T-helper 2 cell treated with Interferon-gamma antibody and Interleukin-4, amounts not matched to agents 100 ng/mL and 5 ng/mL, for 36 hours (primary cell): ENCODE data around the gene CELF4. TPM values are rescaled to one million over a fixed set of nuclear protein-coding genes. Genes with fewer than 3 reads are reported as not detected.

Experiments
- intact Hi-C: fragments of 100-400 bp; cut with micrococcal nuclease; formaldehyde crosslinking; loops from one replicate; pipeline ENCODE4 v1.15.1; 2023
- total RNA-seq: library from RNA; stranded (reverse); gene quantifications from 2 replicates; pipeline ENCODE4 v1.2.3, GENCODE V29; 2022

Gene CELF4
- total RNA-seq, 1 donor from 2014 or later = not detected

DNA sequence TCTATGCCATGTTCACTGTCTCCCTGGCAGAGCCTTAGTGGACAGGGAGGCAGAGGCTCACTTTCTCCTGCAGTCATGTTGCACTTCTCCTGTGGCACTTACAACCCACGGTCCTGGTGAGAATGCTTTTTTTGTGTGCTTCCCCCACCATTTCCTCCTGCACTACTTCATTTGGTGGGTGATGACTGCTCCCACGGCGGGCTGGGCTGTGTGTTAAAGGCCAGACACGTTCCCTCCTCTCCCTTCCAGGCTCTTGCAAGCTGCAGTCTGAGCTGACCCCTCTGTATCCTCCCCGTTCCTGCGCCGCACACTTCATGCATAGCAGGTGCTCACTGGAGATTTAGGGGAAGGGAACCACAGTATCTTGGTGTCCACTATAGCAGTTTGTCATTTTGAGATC is 170.5 kb downstream of the CELF4 start:
- intact Hi-C loops = no loop called here

GRCh38 chr18:37394610-37394965 is 171.0 kb downstream of the CELF4 start:
- intact Hi-C loops = no loop called here

- intact Hi-C loops = no loop called here
Observed at GRCh38 chr18:37393945-37394609, 171.5 kb downstream of the CELF4 start.

- intact Hi-C loops = no loop called here
Observed at GRCh38 chr18:37393221-37393827, 172.3 kb downstream of the CELF4 start.

GRCh38 chr18:37392648-37393047 is 172.9 kb downstream of the CELF4 start:
- intact Hi-C loops = no loop called here

DNA sequence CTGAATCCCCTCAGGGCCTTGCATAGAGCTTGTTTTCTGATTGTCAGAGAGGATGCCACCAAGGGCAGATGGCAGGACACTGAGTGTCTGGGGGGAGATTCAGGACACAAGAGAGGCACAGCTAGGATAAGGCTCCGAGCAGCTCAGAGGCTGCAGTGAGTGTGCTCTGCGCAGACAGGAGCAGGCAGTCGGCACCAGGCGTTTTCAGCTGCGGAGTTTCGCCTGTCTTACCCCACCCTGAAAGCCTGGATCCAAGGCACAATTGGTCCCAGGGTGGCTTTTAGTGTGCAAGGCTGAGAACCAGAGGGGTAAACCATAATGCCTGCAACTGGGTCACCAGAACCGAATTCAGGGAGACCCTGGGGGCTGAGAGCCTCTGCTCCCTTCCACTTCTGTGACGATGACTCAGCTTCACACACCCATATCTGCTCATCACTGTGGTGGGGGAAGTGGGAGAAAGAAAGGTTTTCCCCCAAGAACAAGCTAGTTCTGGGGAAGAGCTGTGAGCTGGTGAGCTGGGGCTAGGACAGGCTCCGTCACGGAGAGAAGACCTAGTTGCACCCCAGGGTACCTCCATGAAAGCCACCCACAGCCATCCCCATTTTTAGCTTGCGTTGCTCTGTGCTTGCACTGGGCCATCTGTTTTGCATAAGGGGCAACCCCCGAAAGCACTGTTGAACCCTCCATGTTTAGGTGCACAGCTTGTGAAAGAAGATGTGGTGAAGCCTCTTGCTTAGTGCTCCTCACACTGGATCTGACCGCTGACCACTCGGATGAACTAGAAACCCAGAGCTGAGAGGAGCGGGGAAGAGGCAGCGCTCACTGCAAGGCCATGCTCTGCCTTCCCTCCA is 173.7 kb downstream of the CELF4 start:
- intact Hi-C loops = no loop called here

DNA sequence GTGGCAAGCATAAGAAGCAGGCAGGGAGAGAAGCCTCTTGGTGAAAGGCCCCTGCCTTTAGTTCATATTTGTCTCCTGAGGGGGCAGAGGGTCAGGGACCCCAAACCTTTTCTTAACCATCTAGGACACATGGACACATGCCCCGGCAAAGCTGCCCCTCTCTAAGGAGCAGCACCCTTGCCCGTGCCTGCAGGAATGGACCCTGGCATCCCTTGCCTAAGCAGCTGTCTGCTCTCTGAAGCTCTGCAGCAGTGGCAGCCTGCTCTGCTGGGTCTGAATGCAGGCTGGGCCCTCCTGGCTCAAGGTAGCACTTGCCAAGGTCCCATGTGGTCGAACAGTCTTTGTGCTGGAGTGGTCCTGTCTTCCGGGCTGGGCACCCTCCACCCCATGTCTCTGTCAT is 174.4 kb downstream of the CELF4 start:
- intact Hi-C loops = no loop called here

DNA sequence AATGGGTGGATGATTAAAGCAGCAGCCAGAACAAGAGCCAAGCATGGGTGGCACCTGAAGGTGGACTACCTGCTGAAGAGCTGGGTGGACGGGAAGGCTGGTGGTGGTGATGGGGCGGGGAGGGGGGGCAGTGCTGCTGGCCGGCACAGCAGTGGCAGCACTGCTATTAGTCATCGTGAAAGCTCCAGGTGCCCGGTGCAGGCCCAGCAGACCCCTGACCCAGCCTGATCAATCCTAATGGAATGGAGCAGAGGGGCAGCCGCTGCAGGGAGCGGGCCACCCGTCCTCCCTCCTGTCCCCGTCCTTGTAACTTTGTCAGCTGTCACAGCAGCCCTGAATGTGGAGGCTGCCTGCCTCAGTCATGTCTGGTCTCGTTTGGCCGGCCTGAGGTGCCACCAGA is 174.9 kb downstream of the CELF4 start:
- intact Hi-C loops = no loop called here

DNA sequence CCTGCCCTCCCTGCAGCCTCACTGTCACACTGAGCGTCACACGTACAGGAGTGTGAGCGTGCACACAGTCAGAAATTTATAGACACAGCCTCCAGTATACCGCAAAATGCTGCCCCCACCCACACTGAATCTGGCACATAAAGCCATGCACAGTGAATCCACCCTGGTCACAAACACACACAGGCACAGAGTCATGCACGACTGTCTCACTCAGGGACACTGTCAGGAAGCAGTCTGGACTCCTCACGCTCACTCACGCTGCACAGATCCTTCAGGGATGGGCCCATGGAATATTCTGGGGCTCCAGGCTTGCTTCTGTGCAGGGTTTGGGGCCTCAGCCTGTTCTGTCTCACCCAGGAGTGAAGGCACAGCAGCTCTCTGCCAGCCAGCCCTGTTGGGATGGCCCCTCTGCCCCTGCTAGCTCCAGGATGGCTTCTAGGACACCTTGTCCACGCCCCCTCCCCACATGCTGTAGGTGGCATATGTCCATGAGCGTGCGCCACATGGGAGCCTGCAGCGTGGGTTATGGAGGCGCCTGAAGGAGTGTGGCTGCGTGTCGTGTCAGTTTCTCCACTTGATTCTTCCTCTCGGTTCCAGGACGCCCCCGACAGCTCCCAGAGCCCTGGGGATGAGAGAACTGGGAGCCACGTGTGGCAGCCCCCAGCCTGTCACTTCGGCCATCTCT is 175.8 kb downstream of the CELF4 start:
- intact Hi-C loops = loop anchor here (5.0 kb wide), 1 partner anchor 147 kb away; no protein-coding TSS in a partner anchor

- intact Hi-C loops = loop anchor here (5.0 kb wide), 1 partner anchor 148 kb away; no protein-coding TSS in a partner anchor
Observed at GRCh38 chr18:37389041-37389440, 176.6 kb downstream of the CELF4 start.

- intact Hi-C loops = loop anchor here (5.0 kb wide), 1 partner anchor 149 kb away; no protein-coding TSS in a partner anchor
Observed at GRCh38 chr18:37388413-37388812, 177.2 kb downstream of the CELF4 start.

DNA sequence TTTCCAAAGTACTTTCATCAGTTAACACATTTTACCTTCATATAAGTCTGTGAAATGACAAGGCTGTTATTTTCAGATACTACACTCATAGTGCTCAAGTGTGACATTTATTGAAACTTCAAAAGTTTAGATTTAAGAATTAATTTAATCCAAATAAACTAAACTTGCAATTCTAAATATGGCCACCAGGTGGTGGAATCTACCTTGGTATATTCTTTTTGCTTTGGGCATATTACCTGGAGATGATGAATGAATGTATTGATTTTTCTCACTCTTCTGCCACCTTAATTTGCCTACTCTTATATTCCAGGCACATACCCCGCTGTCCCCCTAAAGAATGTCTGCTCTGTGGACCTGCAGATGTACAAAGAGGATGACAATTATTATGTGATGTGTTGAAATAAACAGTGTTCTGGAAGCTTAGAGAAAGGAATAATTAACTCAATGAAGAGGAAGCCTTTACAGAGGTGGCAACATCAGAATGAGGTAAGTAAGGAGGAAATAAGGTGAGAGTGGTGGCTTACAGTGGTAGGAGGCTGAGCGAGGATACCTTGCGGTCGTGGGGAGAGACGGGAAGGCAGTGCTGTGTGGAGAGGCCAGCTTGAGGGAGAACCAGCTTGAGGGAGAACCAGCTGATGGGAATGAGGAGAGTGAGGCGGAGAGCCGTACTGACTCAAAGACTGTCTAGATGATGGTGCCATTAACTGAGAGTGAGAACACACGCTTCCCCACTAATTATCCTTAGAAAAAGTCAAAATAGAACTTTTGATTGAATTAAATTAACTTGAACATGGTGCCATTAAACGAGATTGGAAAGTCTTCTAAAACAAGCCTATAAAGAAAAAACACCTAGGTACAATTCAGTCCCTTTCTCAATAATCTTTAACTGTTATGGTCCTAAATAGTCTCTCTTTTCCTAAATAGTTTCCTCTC is 179.5 kb downstream of the CELF4 start:
- intact Hi-C loops = loop anchor here (1.0 to 5.0 kb wide), 2 partner anchors 90 to 151 kb away; no protein-coding TSS in a partner anchor

GRCh38 chr18:37383846-37384595 is 181.6 kb downstream of the CELF4 start:
- intact Hi-C loops = no loop called here

DNA sequence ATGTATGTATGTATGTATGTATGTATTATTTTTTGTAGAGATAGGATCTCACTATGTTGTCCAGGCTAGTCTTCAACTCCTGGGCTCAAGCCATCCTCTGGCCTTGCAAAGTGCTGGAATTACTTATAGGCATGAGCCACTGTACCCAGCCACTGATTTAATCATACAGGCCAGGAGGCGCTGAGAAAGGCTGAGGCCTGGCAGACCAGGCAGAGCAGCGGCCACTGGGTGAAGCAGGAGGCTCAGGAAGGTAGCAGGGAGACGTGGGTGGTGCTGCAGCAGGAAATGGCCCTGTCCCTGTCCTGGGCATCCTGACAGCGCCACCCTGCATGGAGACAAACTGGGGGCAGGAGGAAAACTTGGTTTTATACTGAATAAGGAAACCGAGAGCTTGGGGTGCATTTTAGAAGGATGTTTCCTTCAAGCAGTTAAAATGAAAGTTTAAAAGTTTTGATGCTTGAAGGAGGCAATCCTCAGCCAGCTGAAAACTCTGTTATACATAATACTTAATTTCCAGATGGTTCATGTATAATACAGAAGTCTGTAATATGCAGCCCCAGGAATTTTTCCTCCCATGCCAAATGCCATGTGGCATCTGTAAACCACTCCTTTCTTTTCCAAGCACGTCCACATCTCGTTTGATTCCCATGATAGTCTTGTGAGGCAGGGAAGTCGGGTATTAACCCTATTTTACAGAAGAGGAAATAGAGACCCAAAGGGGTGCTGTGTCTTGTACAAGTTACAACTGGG is 182.4 kb downstream of the CELF4 start:
- intact Hi-C loops = no loop called here

DNA sequence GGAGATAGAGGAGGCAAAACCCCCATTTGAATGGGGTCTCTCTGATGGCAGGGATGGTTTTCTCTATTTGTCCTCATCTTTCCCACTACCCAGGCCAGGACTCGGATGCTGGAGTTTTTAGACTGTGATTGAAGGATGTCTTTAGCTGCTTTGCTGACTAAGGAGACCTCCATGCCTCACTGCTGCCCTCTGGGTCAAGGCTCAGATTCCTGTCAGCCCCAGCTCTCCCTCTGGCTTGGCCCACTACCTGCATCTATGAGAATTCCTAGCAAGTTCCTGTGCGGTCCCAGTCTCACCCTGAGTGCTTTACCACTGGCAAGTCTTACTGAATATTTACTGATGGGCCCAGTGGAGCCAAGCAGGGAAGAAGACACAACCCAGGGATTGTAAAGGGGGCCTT is 184.0 kb downstream of the CELF4 start:
- intact Hi-C loops = no loop called here

DNA sequence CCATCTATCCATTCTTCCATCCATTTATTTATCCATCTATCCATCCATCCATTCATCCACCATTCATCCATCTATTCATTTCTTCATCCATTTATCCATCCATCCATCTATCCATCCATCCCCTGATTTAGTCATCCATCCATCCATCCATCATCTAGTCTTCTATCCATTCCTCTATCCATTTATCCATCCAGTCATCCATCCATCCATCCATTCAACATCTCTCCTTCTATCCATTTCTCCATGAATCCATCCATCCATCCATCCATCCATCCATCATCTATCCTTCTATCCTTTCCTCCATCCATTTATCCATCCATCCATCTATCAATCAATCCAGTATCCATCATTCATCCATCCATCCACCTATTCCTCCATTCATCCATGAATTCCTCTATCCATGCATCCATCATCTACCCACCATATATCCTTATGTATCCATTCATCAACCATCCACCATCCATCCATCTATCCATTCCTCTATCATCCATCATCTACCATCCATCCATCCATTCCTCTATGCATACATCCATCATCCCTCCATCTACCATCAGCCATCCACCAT is 185.0 kb downstream of the CELF4 start:
- intact Hi-C loops = no loop called here

- intact Hi-C loops = no loop called here
Observed at GRCh38 chr18:37378336-37379010, 187.1 kb downstream of the CELF4 start.

- intact Hi-C loops = no loop called here
Observed at GRCh38 chr18:37375181-37375580, 190.4 kb downstream of the CELF4 start.
